MM.1S (cell line): ENCODE data around the gene MAG.

Experiments
- DNase-seq: peaks from one replicate; pipeline ENCODE4 v3.0.0-alpha.2; 2015
- H2AFZ ChIP-seq: fragments of 300-600 bp; sonication (generic); 2 replicates; pipeline ENCODE4 v1.6.0; 2016; ENCODE audit warnings: antibody characterized with exemption, low read length
- H3F3A ChIP-seq: fragments of 300-600 bp; sonication (generic); 2 replicates; pipeline ENCODE4 v1.6.1; 2016; ENCODE audit warnings: mild to moderate bottlenecking, antibody characterized with exemption, low read length, moderate library complexity, mixed read lengths; ENCODE audit not compliant: insufficient read depth
- H3K27ac ChIP-seq: fragments of 300-600 bp; sonication (generic); 2 replicates; pipeline ENCODE4 v1.5.1; 2016; ENCODE audit warnings: mild to moderate bottlenecking, low read length
- H3K27me3 ChIP-seq: fragments of 300-600 bp; sonication (generic); replicated peaks from 2 replicates; pipeline ENCODE4 v1.6.0; 2016; ENCODE audit warnings: low read length; ENCODE audit not compliant: insufficient read depth
- H3K36me3 ChIP-seq: fragments of 300-600 bp; sonication (generic); replicated peaks from 2 replicates; pipeline ENCODE4 v1.6.1; 2016; ENCODE audit warnings: mild to moderate bottlenecking, low read length, mixed read lengths; ENCODE audit not compliant: insufficient read depth
- H3K4me1 ChIP-seq: fragments of 300-600 bp; sonication (generic); 2 replicates; pipeline ENCODE4 v1.6.1; 2016; ENCODE audit warnings: low read length, mixed read lengths
- H3K4me2 ChIP-seq: fragments of 300-600 bp; sonication (generic); 2 replicates; pipeline ENCODE4 v1.6.0; 2016; ENCODE audit warnings: low read depth, low read length
- H3K4me3 ChIP-seq: fragments of 300-600 bp; sonication (generic); 2 replicates; pipeline ENCODE4 v1.5.1; 2016; ENCODE audit warnings: low read length, mixed read lengths
- H3K79me2 ChIP-seq: fragments of 300-600 bp; sonication (generic); 2 replicates; pipeline ENCODE4 v1.6.1; 2016; ENCODE audit warnings: mixed run types, low read length, mixed read lengths
- H3K9ac ChIP-seq: fragments of 300-600 bp; sonication (generic); 2 replicates; pipeline ENCODE4 v1.6.1; 2016; ENCODE audit warnings: low read length, mixed read lengths
- H3K9me2 ChIP-seq: fragments of 300-600 bp; sonication (generic); replicated peaks from 2 replicates; pipeline ENCODE4 v1.6.1; 2016; ENCODE audit warnings: mild to moderate bottlenecking, low read length, mixed read lengths; ENCODE audit not compliant: insufficient read depth
- H3K9me3 ChIP-seq: fragments of 300-600 bp; sonication (generic); replicated peaks from 2 replicates; pipeline ENCODE4 v1.6.1; 2016; ENCODE audit warnings: mild to moderate bottlenecking, low read length, mixed read lengths; ENCODE audit not compliant: insufficient read depth
- H4K20me1 ChIP-seq: fragments of 300-600 bp; sonication (generic); 2 replicates; pipeline ENCODE4 v1.6.1; 2016; ENCODE audit warnings: mild to moderate bottlenecking, low read length, moderate library complexity, mixed read lengths; ENCODE audit not compliant: insufficient read depth
- CTCF ChIP-seq: fragments of 300-600 bp; sonication (generic); IDR thresholded peaks from 2 replicates; pipeline ENCODE4 v1.5.1; 2016; ENCODE audit warnings: antibody characterized with exemption, low read length, mixed read lengths
- EZH2 ChIP-seq: fragments of 300-600 bp; sonication (generic); optimal IDR thresholded peaks from 2 replicates; pipeline ENCODE3; 2017; ENCODE audit warnings: low read depth, mild to moderate bottlenecking, antibody characterized with exemption, low read length, mixed read lengths
- EZH2phosphoT487 ChIP-seq: fragments of 300-600 bp; sonication (generic); IDR thresholded peaks from 2 replicates; pipeline ENCODE4 v1.6.1; 2018; ENCODE audit warnings: antibody characterized with exemption, low read length

The MAG gene

GRCh38 chr19:35315883-35316282 is 23.9 kb downstream of the MAG start:
- no peak for DNase-seq

GRCh38 chr19:35316560-35316959 is 24.6 kb downstream of the MAG start:
- no peak for TF ChIP-seq CTCF
- TF ChIP-seq EZH2: no peak
- TF ChIP-seq EZH2phosphoT487: no peak
- no peaks in the 10 kb centered on the region for H3K79me2 ChIP-seq
- no peak overlapping the region for H3K4me2 ChIP-seq
- no peak overlapping the region for H3K9ac ChIP-seq
- H3K4me1 ChIP-seq: no peaks in the 10 kb centered on the region
- H3K27ac ChIP-seq: no peak overlapping the region
- H3K9me3 ChIP-seq: no peaks in the 10 kb centered on the region
- no peaks in the 10 kb centered on the region for H3K36me3 ChIP-seq
- H3F3A ChIP-seq: no peaks in the 10 kb centered on the region
- no peak overlapping the region for H3K4me3 ChIP-seq
- no peaks in the 10 kb centered on the region for H3K9me2 ChIP-seq
- DNase-seq: no peak
- no peaks in the 10 kb centered on the region for H4K20me1 ChIP-seq
- H2AFZ ChIP-seq: no peak overlapping the region
- H3K27me3 ChIP-seq: peaks cover 49% of the 10 kb centered on the region

More at GRCh38 chr19:35315883-35316282, 23.9 kb downstream of the MAG start:
- Histone ChIP-seq H3K9me3 (no peaks in the 10 kb centered on the region), H4K20me1 (no peaks in the 10 kb centered on the region), H3K4me2 (no peak overlapping the region), H3K27me3 (peaks cover 42% of the 10 kb centered on the region), H3K36me3 (no peaks in the 10 kb centered on the region), H3K4me1 (no peaks in the 10 kb centered on the region), H3F3A (no peaks in the 10 kb centered on the region), H3K79me2 (no peaks in the 10 kb centered on the region), H2AFZ (no peak overlapping the region), H3K4me3 (no peak overlapping the region), H3K9ac (no peak overlapping the region), H3K27ac (no peak overlapping the region), H3K9me2 (no peaks in the 10 kb centered on the region)
- TF ChIP-seq EZH2phosphoT487 (no peak), EZH2 (no peak), CTCF (no peak)

DNA sequence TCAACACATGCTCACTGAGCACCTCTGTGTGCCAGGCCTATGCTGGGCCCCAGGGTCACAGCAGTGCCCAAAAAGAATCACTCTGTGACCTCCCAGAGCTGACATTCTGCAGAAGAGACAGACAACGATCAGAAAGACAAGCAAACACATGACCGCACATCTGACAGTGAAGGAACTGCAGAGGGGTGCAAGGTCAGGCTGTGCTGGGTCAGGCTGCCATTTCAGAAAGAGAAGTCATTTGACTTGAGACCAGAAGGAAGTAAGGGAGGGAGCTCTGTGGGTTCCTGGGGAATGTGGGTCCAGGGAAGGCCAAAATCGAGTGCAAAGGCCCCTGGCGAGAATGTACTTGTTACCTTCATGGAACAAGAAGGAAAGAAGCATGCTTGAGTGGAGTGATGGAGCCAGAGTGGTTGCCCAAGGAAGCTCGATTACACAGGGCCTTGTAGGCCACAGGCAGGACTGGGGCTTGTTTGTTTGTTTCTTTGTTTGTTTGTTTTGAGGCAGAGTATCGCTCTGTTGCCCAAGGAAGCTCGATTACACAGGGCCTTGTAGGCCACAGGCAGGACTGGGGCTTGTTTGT is 25.6 kb downstream of the MAG start:
- Histone ChIP-seq H3K9me3 (no peaks in the 10 kb centered on the region), H4K20me1 (no peaks in the 10 kb centered on the region), H3K36me3 (no peaks in the 10 kb centered on the region), H3K4me1 (no peaks in the 10 kb centered on the region), H3F3A (no peaks in the 10 kb centered on the region), H3K9me2 (no peaks in the 10 kb centered on the region), H3K9ac (no peak overlapping the region), H3K27me3 (peaks cover 59% of the 10 kb centered on the region), H3K4me2 (no peak overlapping the region), H2AFZ (no peak overlapping the region), H3K79me2 (no peaks in the 10 kb centered on the region), H3K4me3 (no peak overlapping the region), H3K27ac (no peak overlapping the region)
- TF ChIP-seq CTCF (no peak), EZH2phosphoT487 (no peak), EZH2 (no peak)
- DNase-seq: no peak
